NCI-H1930 (cell line): Measurements from ENCODE around the gene S100A11.

Experiments used
- DNase-seq, 2 experiments: peaks; one replicate each; lab custom pipeline; 2025; lab: John Stamatoyannopoulos, UW

S100A11 gene

GRCh38 chr1:151984313-151984956 lies 52.4 kb downstream of the S100A11 start:
- DNase-seq, result no peak
